ENCODE measurements around the gene HEPN1. TPM values are rescaled to one million over a fixed set of nuclear protein-coding genes. Genes with fewer than 3 reads are reported as not detected.

The HEPN1 gene
- total and polyA plus RNA-seq, 9 of the 15 experiments (the other 6 are each of a cell fraction or from before 2014, with no cell fraction given): not detected

- no peak for TF ChIP-seq USF2 (CRISPR knock-in tag; IDR thresholded peaks at IDR 0.05)
These were observed 22.1 kb upstream of the HEPN1 start (continued) for GRCh38 chr11:124896821-124897391.

GRCh38 chr11:124897674-124898262 lies 21.3 kb upstream of the HEPN1 start, which contains the start of gene ROBO4:
TSS of gene ROBO4 (minus strand) at chr11:124897865. CDS start at chr11:124897795, 70 bp downstream.
- H3K9me3 ChIP-seq (replicated peaks; ENCODE audit: control insufficient read depth, insufficient read depth, low read depth, low read length): no peaks in the 10 kb centered on the region
- H3K27me3 ChIP-seq (ENCODE audit: control insufficient read depth in 2 of 2, insufficient read depth in 2 of 2, low read length in 2 of 2): peaks cover 9 to 58% of the 10 kb centered on the region in 2 experiments
- H3K9ac ChIP-seq (ENCODE audit: insufficient read depth in 1 of 2, low read depth in 2 of 2, low read length in 2 of 2): no peak within 1 kb of the TSS
- H3K9me1 ChIP-seq (ENCODE audit: control insufficient read depth, insufficient read depth, low read length): peaks cover 2% of the 10 kb centered on the region
- intact Hi-C loops (cut with micrococcal nuclease) (no loop called here), in situ Hi-C loops (cut with MboI) (no loop called here)
- H3K4me2 ChIP-seq (ENCODE audit: insufficient read depth, low read length): no peak within 1 kb of the TSS
- DNase-seq (ENCODE audit: extremely low read depth in 1 of 4, low spot score in 3 of 4): no peak
- H3K36me3 ChIP-seq (ENCODE audit: control insufficient read depth, insufficient read depth, low read length): no peaks in the 10 kb centered on the region
- no peak for ATAC-seq
- no peak for TF ChIP-seq IFI16 (CRISPR knock-in tag; IDR thresholded peaks at IDR 0.05)
- TF ChIP-seq, protein P1, sequence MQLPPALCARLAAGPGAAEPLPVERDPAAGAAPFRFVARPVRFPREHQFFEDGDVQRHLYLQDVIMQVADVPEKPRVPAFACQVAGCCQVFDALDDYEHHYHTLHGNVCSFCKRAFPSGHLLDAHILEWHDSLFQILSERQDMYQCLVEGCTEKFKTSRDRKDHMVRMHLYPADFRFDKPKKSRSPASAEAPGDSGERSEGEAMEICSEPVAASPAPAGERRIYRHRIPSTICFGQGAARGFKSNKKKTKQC (CRISPR knock-in tag; IDR thresholded peaks at IDR 0.05): no peak
- TF ChIP-seq, protein P2, sequence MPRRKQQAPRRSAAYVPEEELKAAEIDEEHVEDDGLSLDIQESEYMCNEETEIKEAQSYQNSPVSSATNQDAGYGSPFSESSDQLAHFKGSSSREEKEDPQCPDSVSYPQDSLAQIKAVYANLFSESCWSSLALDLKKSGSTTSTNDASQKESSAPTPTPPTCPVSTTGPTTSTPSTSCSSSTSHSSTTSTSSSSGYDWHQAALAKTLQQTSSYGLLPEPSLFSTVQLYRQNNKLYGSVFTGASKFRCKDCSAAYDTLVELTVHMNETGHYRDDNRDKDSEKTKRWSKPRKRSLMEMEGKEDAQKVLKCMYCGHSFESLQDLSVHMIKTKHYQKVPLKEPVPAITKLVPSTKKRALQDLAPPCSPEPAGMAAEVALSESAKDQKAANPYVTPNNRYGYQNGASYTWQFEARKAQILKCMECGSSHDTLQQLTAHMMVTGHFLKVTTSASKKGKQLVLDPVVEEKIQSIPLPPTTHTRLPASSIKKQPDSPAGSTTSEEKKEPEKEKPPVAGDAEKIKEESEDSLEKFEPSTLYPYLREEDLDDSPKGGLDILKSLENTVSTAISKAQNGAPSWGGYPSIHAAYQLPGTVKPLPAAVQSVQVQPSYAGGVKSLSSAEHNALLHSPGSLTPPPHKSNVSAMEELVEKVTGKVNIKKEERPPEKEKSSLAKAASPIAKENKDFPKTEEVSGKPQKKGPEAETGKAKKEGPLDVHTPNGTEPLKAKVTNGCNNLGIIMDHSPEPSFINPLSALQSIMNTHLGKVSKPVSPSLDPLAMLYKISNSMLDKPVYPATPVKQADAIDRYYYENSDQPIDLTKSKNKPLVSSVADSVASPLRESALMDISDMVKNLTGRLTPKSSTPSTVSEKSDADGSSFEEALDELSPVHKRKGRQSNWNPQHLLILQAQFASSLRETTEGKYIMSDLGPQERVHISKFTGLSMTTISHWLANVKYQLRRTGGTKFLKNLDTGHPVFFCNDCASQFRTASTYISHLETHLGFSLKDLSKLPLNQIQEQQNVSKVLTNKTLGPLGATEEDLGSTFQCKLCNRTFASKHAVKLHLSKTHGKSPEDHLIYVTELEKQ (CRISPR knock-in tag; IDR thresholded peaks at IDR 0.05): no peak
- no peak for TF ChIP-seq CBX3 (IDR thresholded peaks at IDR 0.05; ENCODE audit: borderline replicate concordance in 1 of 2, low read length in 2 of 2)
- TF ChIP-seq ZMIZ1 (IDR thresholded peaks at IDR 0.05; ENCODE audit: low read depth in 2 of 2, low read length in 2 of 2): no peak
- no peak for TF ChIP-seq ZNF311 (CRISPR knock-in tag; IDR thresholded peaks at IDR 0.05)
- TF ChIP-seq KLF1 (tag; IDR thresholded peaks at IDR 0.05): no peak
- WGBS (ENCODE audit: insufficient coverage, low coverage, missing lambda C conversion rate): 1% methylated on average over 8 of the region's 12 CpGs
- no peak within 1 kb of the TSS for H2AFZ ChIP-seq (ENCODE audit: low read depth, low read length)
- ChIA-PET CTCF (ENCODE audit: low intra/inter-chr PET ratio) (no interaction called here), POLR2A (no interaction called here)
- no peak within 1 kb of the TSS for H3K27ac ChIP-seq (ENCODE audit: extremely low read depth, low read depth, low read length)
- no peaks in the 10 kb centered on the region for H3K4me1 ChIP-seq (replicated peaks in 1 of 2; ENCODE audit: control insufficient read depth in 2 of 2, insufficient read depth in 2 of 2, low read length in 2 of 2)
- no TSS peak for BruUV-seq (replicated peaks)
- FAIRE-seq: no peak
- H3K79me2 ChIP-seq (ENCODE audit: control insufficient read depth, insufficient read depth, low read length): no peaks in the 10 kb centered on the region
- H3K4me3 ChIP-seq: no peak within 1 kb of the TSS
- 0 out of 2 replicates have a peak, but pooled peaks cover 4% of the 10 kb centered on the region for H4K20me1 ChIP-seq (replicated peaks; ENCODE audit: control insufficient read depth, insufficient read depth, low read length)

Data from K562 (cell line).